ENCODE data around the gene NOX1. TPM values are rescaled to one million over a fixed set of nuclear protein-coding genes. Genes with fewer than 3 reads are reported as not detected.

Gene NOX1
- total and polyA plus RNA-seq, 2 of the 13 experiments (the other 11 are each of a cell fraction or from before 2014, with no cell fraction given) = 0.07 TPM; not detected in 1

GRCh38 chrX:100819837-100820666, 54.1 kb downstream of the NOX1 start, which contains the start of gene CSTF2 (continued):
- no peak for TF ChIP-seq TGIF2 (CRISPR knock-in tag; IDR thresholded peaks at IDR 0.05)
- no peak for TF ChIP-seq NR1H2 (CRISPR knock-in tag; IDR thresholded peaks at IDR 0.05; ENCODE audit: borderline replicate concordance, low read depth)
- TF ChIP-seq HNF1B (CRISPR knock-in tag; IDR thresholded peaks at IDR 0.05) = peak; percentile 44
- no peak for TF ChIP-seq KLF16 (CRISPR knock-in tag; IDR thresholded peaks at IDR 0.05)
- TF ChIP-seq MED1 (CRISPR knock-in tag; IDR thresholded peaks at IDR 0.05) = peak; percentile 52
- no peak for TF ChIP-seq TCF12 (IDR thresholded peaks at IDR 0.05)
- TF ChIP-seq TCF12 (CRISPR knock-in tag; IDR thresholded peaks at IDR 0.05) = no peak
- TF ChIP-seq HDAC6 (IDR thresholded peaks at IDR 0.05; ENCODE audit: low read depth, low read length) = no peak
- no peak for TF ChIP-seq ZNF382 (CRISPR knock-in tag; IDR thresholded peaks at IDR 0.05; ENCODE audit: borderline replicate concordance)
- TF ChIP-seq ZNF124 (CRISPR knock-in tag; IDR thresholded peaks at IDR 0.05) = no peak
- no peak; the same call in 1 of the 2 replicates for TF ChIP-seq ZNF281 (CRISPR knock-in tag; IDR thresholded peaks at IDR 0.05; ENCODE audit: borderline replicate concordance)
- no peak for TF ChIP-seq CREBL2 (CRISPR knock-in tag; IDR thresholded peaks at IDR 0.05; ENCODE audit: borderline replicate concordance)
- TF ChIP-seq REXO4 (CRISPR knock-in tag; IDR thresholded peaks at IDR 0.05; ENCODE audit: borderline replicate concordance) = no peak
- no peak for TF ChIP-seq ETS1 (CRISPR knock-in tag; IDR thresholded peaks at IDR 0.05)
- no peak for TF ChIP-seq FOXO1 (CRISPR knock-in tag; IDR thresholded peaks at IDR 0.05)
- no peak for TF ChIP-seq ZNF275 (CRISPR knock-in tag; IDR thresholded peaks at IDR 0.05; ENCODE audit: borderline replicate concordance)
- no peak for TF ChIP-seq SRSF1 (optimal IDR thresholded peaks at IDR 0.05; ENCODE audit: low read depth, low read length)
- no peak for TF ChIP-seq USF2 (IDR thresholded peaks at IDR 0.05; ENCODE audit: low read depth, low read length)
- no peak for TF ChIP-seq USF2 (CRISPR knock-in tag; IDR thresholded peaks at IDR 0.05; ENCODE audit: borderline replicate concordance)
